22Rv1 (cell line): ENCODE measurements around the gene CALCA.

Source experiments
- CTCF ChIP-seq: fragments of 450-650 bp; IDR thresholded peaks from 2 replicates; pipeline ENCODE4 v1.5.1; 2017; ENCODE audit warnings: mild to moderate bottlenecking
- ZFX ChIP-seq: fragments of 450-650 bp; IDR thresholded peaks from 2 replicates; pipeline ENCODE4 v1.6.1; 2017; ENCODE audit warnings: antibody characterized with exemption, borderline replicate concordance

GRCh38 chr11:14938936-14939335 lies 33.2 kb downstream of the CALCA start:
- TF ChIP-seq CTCF (no peak), ZFX (no peak)
